NCI-H1092 (cell line): ENCODE results near the gene CDC6.

Experiments used
- DNase-seq: peaks from one replicate; lab custom pipeline; 2025; lab: John Stamatoyannopoulos, UW

CDC6 gene

GRCh38 chr17:40352237-40352778 lies 64.6 kb downstream of the CDC6 start:
- DNase-seq = no peak

GRCh38 chr17:40352779-40353394 lies 65.2 kb downstream of the CDC6 start:
- no peak for DNase-seq
